Fibroblast of mammary gland (primary cell): Measurements from ENCODE around the gene DUXA.
"Not testable (repeated sequence)": the region's sequence is repeated elsewhere in the genome, so short reads cannot be mapped to it uniquely, and the experiment has no call there.

Experiments used
- DNase-seq: peaks from one replicate; pipeline ENCODE4 v3.0.0-alpha.2; 2010; ENCODE audit warnings: low read depth
- H3K4me3 ChIP-seq: 2 replicates; pipeline ENCODE4 v1.5.1; 2011; ENCODE audit warnings: low read depth, mild to moderate bottlenecking, low read length, moderate library complexity; ENCODE audit not compliant: control insufficient read depth
- CTCF ChIP-seq: conservative IDR thresholded peaks from 2 replicates; pipeline ENCODE4 v1.5.1; 2011; ENCODE audit warnings: low read depth, low read length, inconsistent platforms; ENCODE audit not compliant: control insufficient read depth, insufficient read depth

Gene DUXA

GRCh38 chr19:57141699-57142098, 25.6 kb downstream of the DUXA start:
- H3K4me3 ChIP-seq: no peak overlapping the region
- DNase-seq: no peak
- no peak for TF ChIP-seq CTCF

- TF ChIP-seq CTCF: no peak
- no peak for DNase-seq
- no peak overlapping the region for H3K4me3 ChIP-seq
Observed at GRCh38 chr19:57135797-57136196, 31.5 kb downstream of the DUXA start.

GRCh38 chr19:57127403-57127802, 39.9 kb downstream of the DUXA start:
- DNase-seq, H3K4me3 ChIP-seq: not testable (repeated sequence)

- no peak for TF ChIP-seq CTCF
- no peak overlapping the region for H3K4me3 ChIP-seq
- DNase-seq: no peak
Observed at GRCh38 chr19:57123882-57124281, 43.4 kb downstream of the DUXA start.

DNA sequence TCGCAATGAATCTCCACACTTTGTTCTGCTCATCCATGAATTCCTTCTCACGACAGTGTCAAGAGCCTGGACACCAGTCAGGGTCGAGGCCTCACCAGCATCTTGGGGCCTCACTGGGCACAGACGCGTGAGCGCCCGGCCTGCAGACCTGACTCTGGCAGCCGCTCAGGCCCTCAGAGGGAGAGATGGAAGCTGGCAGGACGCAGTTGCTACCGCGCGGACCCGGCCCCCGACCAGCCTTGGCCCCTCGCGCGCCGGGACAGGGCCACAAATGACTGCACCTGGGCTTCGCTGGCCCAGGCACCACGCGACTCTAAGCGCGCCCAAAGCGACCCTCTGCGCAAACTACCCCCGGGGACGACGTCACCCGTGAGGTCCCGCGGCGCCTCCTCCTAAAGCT, 48.4 kb downstream of the DUXA start:
- no peak for TF ChIP-seq CTCF
- no peak overlapping the region for H3K4me3 ChIP-seq
- no peak for DNase-seq

GRCh38 chr19:57113501-57113900, 53.8 kb downstream of the DUXA start:
- H3K4me3 ChIP-seq, DNase-seq: not testable (repeated sequence)

DNA sequence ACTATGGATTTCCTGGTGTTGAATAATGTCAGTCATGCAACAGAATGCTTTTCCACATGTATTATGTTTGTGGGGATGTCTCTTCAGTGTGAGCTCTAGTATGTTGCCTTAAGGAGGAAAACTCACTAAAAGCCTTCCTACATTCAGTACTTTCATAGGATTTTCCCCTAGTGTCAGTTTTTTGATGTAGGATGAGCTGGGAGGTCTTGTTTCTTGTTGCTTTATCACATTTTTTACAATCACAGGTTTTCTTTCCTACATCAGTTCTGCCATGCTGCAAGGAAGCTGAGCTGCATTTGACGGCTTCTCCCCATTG, 56.0 kb downstream of the DUXA start:
- DNase-seq: no peak
- TF ChIP-seq CTCF: no peak
- no peak overlapping the region for H3K4me3 ChIP-seq

GRCh38 chr19:57110592-57111328, 56.5 kb downstream of the DUXA start:
- TF ChIP-seq CTCF: no peak
- no peak overlapping the region for H3K4me3 ChIP-seq
- peak; percentile 1 for DNase-seq
